ENCODE results near the gene FMR1.

Gene FMR1

GRCh38 chrX:147901461-147902126, 10.1 kb upstream of the FMR1 start:
- no peak for DNase-seq (ENCODE audit: low read depth)
- no peak for TF ChIP-seq CTCF (IDR thresholded peaks at IDR 0.05; ENCODE audit: low read depth, low read length, missing control alignments)
- H3K4me3 ChIP-seq (ENCODE audit: low read depth, low read length): no peak overlapping the region

- TF ChIP-seq CTCF (IDR thresholded peaks at IDR 0.05; ENCODE audit: low read depth, low read length, missing control alignments): no peak
- DNase-seq (ENCODE audit: low read depth): no peak
- H3K4me3 ChIP-seq (ENCODE audit: low read depth, low read length): no peak overlapping the region
These were observed 9.4 kb upstream of the FMR1 start for GRCh38 chrX:147902270-147902669.

GRCh38 chrX:147908106-147908505, 3.6 kb upstream of the FMR1 start:
- no peak overlapping the region for H3K4me3 ChIP-seq (ENCODE audit: low read depth, low read length)
- no peak for DNase-seq (ENCODE audit: low read depth)
- no peak for TF ChIP-seq CTCF (IDR thresholded peaks at IDR 0.05; ENCODE audit: low read depth, low read length, missing control alignments)

GRCh38 chrX:147910607-147911006, 1.1 kb upstream of the FMR1 start:
- no peak for TF ChIP-seq CTCF (IDR thresholded peaks at IDR 0.05; ENCODE audit: low read depth, low read length, missing control alignments)
- no peak for DNase-seq (ENCODE audit: low read depth)
- no peak overlapping the region for H3K4me3 ChIP-seq (ENCODE audit: low read depth, low read length)

- no peak for DNase-seq (ENCODE audit: low read depth)
- TF ChIP-seq CTCF (IDR thresholded peaks at IDR 0.05; ENCODE audit: low read depth, low read length, missing control alignments): no peak
These were observed 528 bp downstream of the FMR1 start for GRCh38 chrX:147912093-147912801.

GRCh38 chrX:147913570-147913969, 1.9 kb downstream of the FMR1 start:
- DNase-seq (ENCODE audit: low read depth): no peak
- peak overlapping the region; percentile 84; the same call in 1 of the 2 replicates for H3K4me3 ChIP-seq (ENCODE audit: low read depth, low read length)
- no peak for TF ChIP-seq CTCF (IDR thresholded peaks at IDR 0.05; ENCODE audit: low read depth, low read length, missing control alignments)

More at GRCh38 chrX:147912093-147912801, 528 bp downstream of the FMR1 start:
- H3K4me3 ChIP-seq (ENCODE audit: low read depth, low read length): peak overlapping the region; percentile 84
